WTC11 (cell line): ENCODE results near the gene EIF4G3.
"Not testable (repeated sequence)": the region's sequence is repeated elsewhere in the genome, so short reads cannot be mapped to it uniquely, and the experiment has no call there.

Source experiments
- TF ChIP-seq, protein P1 (sequence below): sonication (generic); formaldehyde crosslinking; IDR thresholded peaks from 2 replicates; pipeline ENCODE4 v1.8.0; 2023; ENCODE audit warnings: missing genetic modification reagents
- TF ChIP-seq, protein P2 (sequence below): sonication (generic); formaldehyde crosslinking; IDR thresholded peaks from 2 replicates; pipeline ENCODE4 v1.8.1; 2022; ENCODE audit warnings: mild to moderate bottlenecking, missing genetic modification reagents, moderate library complexity, borderline replicate concordance

DNA sequence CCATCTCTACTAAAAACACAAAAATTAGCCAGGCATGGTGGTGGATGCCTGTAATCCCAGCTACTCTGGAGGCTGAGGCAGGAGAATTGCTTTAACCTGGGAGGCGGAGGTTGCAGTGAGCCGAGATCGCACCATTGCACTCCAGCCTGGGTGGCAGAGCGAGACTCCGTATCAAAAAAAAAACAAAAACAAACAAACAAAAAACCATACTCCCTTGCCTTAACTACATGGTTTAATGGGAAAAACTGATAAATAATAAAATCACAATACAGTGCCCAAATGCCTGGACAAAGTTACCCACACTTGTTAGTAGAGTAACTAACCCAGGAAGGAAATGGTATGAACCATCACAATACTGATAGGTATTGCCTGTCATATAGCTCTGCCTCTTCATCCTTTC, 40.4 kb downstream of the EIF4G3 start:
- TF ChIP-seq, protein P1, sequence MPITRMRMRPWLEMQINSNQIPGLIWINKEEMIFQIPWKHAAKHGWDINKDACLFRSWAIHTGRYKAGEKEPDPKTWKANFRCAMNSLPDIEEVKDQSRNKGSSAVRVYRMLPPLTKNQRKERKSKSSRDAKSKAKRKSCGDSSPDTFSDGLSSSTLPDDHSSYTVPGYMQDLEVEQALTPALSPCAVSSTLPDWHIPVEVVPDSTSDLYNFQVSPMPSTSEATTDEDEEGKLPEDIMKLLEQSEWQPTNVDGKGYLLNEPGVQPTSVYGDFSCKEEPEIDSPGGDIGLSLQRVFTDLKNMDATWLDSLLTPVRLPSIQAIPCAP (CRISPR knock-in tag): not testable (repeated sequence)
- TF ChIP-seq, protein P2, sequence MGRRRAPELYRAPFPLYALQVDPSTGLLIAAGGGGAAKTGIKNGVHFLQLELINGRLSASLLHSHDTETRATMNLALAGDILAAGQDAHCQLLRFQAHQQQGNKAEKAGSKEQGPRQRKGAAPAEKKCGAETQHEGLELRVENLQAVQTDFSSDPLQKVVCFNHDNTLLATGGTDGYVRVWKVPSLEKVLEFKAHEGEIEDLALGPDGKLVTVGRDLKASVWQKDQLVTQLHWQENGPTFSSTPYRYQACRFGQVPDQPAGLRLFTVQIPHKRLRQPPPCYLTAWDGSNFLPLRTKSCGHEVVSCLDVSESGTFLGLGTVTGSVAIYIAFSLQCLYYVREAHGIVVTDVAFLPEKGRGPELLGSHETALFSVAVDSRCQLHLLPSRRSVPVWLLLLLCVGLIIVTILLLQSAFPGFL (CRISPR knock-in tag): not testable (repeated sequence)
